GM18861 (cell line): ENCODE results near the gene ZCCHC17.
"Not testable (repeated sequence)": the region's sequence is repeated elsewhere in the genome, so short reads cannot be mapped to it uniquely, and the experiment has no call there.

ENCODE experiments used
- ATAC-seq: cut with Tn5 transposase; IDR thresholded peaks from one replicate; pipeline ENCODE4 v1.9.1; 2021; ENCODE audit not compliant: unreplicated experiment

The ZCCHC17 gene

GRCh38 chr1:31296486-31297276, at the start of gene ZCCHC17, which contains the start of gene SNRNP40:
ZCCHC17 (plus strand) TSS chr1:31297032; CDS start chr1:31310099, 13,067 bp downstream.
SNRNP40 (minus strand) TSS chr1:31296788; CDS start chr1:31296751, 37 bp downstream.
- ATAC-seq = peak; percentile 94

- no peak for ATAC-seq
Measured at GRCh38 chr1:31248276-31248675, 48.6 kb upstream of the ZCCHC17 start.

GRCh38 chr1:31249854-31250253, 47.0 kb upstream of the ZCCHC17 start:
- ATAC-seq = no peak

GRCh38 chr1:31257213-31257612, 39.6 kb upstream of the ZCCHC17 start:
- no peak for ATAC-seq

- no peak for ATAC-seq
Measured at GRCh38 chr1:31258581-31258980, 38.3 kb upstream of the ZCCHC17 start.

- ATAC-seq = no peak
Measured at GRCh38 chr1:31259746-31260145, 37.1 kb upstream of the ZCCHC17 start.

- no peak for ATAC-seq
Measured at GRCh38 chr1:31261916-31262315, 34.9 kb upstream of the ZCCHC17 start.

- ATAC-seq = not testable (repeated sequence)
Measured at GRCh38 chr1:31262393-31262792, 34.4 kb upstream of the ZCCHC17 start.

- no peak for ATAC-seq
Measured at GRCh38 chr1:31263408-31263807, 33.4 kb upstream of the ZCCHC17 start.

GRCh38 chr1:31264790-31265386, 31.9 kb upstream of the ZCCHC17 start:
- no peak for ATAC-seq

GRCh38 chr1:31266547-31266946, 30.3 kb upstream of the ZCCHC17 start:
- no peak for ATAC-seq

- no peak for ATAC-seq
Measured at GRCh38 chr1:31272369-31272768, 24.5 kb upstream of the ZCCHC17 start.

- ATAC-seq = no peak
Measured at GRCh38 chr1:31273619-31274018, 23.2 kb upstream of the ZCCHC17 start.

GRCh38 chr1:31282426-31282825, 14.4 kb upstream of the ZCCHC17 start:
- ATAC-seq = not testable (repeated sequence)

GRCh38 chr1:31287791-31288190, 9.0 kb upstream of the ZCCHC17 start:
- not testable (repeated sequence) for ATAC-seq

- ATAC-seq = no peak
Measured at GRCh38 chr1:31289021-31289420, 7.8 kb upstream of the ZCCHC17 start.

GRCh38 chr1:31295874-31296485, 852 bp upstream of the ZCCHC17 start:
- ATAC-seq = no peak

- ATAC-seq = no peak
Measured at GRCh38 chr1:31297277-31298247, 730 bp downstream of the ZCCHC17 start.

GRCh38 chr1:31299365-31299764, 2.5 kb downstream of the ZCCHC17 start:
- no peak for ATAC-seq

GRCh38 chr1:31300193-31300592, 3.4 kb downstream of the ZCCHC17 start:
- no peak for ATAC-seq
